ENCODE data around the gene OBSCN. TPM values are rescaled to one million over a fixed set of nuclear protein-coding genes. Genes with fewer than 3 reads are reported as not detected.
A peak's percentile ranks its signal among the peaks of the same experiment; 100 is the strongest.

OBSCN gene
- total and polyA plus RNA-seq, 12 donors, result 176 to 639 (median 407) TPM

DNA sequence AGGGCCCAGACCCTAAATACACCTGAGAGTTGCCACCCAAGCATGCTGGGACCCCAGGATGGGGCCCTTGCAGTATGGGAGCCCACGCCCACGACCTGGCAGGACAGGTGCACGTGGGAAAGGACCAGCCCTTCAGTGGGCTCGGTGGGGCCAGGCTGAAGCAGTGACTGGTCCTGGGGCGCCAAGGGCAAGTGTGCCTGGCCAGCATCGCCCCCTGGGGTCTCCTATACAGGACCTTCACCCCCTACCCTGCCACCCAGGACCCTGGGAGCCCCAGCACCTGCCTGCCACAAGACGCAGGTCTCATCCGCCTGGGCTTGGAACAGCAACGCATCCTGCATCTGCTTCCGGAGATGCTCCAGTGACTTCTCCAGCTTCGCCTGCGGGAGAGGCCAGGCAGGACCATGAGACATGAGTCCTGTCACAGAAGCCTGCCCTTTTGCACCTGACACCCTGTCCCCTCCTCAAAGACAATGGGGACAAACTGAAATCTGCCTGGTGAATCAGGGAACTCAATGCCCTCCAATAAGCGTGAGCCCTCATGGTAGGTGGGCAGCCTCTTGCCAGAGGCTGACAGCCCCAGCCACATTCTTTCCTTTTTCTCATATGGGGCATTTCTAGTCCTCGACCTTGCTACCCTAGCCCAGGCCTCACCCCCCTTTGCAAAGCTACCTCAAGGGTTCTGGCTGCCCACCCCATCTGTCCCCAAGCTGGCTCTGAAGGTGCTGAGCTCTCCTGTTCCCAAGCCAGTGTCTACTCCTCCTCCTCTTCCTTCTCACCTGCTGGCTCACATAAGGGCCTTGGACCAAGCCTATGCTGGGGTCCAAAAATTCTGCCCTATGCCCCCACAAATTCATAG, 194.2 kb downstream of the OBSCN start:
- Histone ChIP-seq H3K9me3 (no peaks in the 10 kb centered on the region), H3K27ac (no peak overlapping the region), H3K27me3 (no peaks in the 10 kb centered on the region), H3K4me1 (peaks cover 4 to 32% (median 22%) of the 10 kb centered on the region in 9 donors), H3K36me3 (peaks cover 0 to 64% (median 7%) of the 10 kb centered on the region in 9 donors), H3K4me3 (no peak overlapping the region)
- TF ChIP-seq, protein P1, sequence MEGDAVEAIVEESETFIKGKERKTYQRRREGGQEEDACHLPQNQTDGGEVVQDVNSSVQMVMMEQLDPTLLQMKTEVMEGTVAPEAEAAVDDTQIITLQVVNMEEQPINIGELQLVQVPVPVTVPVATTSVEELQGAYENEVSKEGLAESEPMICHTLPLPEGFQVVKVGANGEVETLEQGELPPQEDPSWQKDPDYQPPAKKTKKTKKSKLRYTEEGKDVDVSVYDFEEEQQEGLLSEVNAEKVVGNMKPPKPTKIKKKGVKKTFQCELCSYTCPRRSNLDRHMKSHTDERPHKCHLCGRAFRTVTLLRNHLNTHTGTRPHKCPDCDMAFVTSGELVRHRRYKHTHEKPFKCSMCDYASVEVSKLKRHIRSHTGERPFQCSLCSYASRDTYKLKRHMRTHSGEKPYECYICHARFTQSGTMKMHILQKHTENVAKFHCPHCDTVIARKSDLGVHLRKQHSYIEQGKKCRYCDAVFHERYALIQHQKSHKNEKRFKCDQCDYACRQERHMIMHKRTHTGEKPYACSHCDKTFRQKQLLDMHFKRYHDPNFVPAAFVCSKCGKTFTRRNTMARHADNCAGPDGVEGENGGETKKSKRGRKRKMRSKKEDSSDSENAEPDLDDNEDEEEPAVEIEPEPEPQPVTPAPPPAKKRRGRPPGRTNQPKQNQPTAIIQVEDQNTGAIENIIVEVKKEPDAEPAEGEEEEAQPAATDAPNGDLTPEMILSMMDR (IDR thresholded peaks at IDR 0.05), result no peak
- no peak for ATAC-seq
- no peak for DNase-seq
- WGBS, 2 donors, result 94 to 95% methylated on average over 14 of the region's 14 CpGs
- intact Hi-C loops (cut with DNase I), result loop anchor here in 2 of 10 donors (10.0 kb wide), 2 partner anchors 57 to 127 kb away; no protein-coding TSS in a partner anchor

DNA sequence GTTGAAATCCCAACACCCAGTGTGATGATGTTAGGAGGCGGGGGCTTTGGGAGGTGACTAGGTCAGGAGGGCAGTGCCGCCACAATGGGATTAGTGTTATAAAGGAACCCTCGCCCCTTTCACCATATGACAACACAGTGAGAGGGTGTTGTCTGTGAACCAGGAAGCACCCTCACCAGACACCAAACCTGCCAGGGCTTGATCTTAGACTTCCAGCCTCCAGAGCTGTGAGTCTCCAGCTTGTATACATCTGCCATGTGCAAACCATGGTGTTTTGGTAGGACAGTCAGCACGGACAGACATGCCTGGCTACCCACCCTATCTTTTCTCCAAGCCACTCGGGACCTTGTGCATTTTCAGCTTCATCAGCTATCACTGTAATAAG, 194.8 kb downstream of the OBSCN start:
- ATAC-seq, result no peak
- Histone ChIP-seq H3K9me3 (no peaks in the 10 kb centered on the region), H3K4me3 (no peak overlapping the region), H3K36me3 (peaks cover 0 to 58% (median 7%) of the 10 kb centered on the region in 9 donors), H3K27ac (no peak overlapping the region), H3K27me3 (no peaks in the 10 kb centered on the region), H3K4me1 (peaks cover 6 to 38% (median 28%) of the 10 kb centered on the region in 9 donors)
- WGBS, 2 donors, result 92 to 99% methylated on average over 5 of the region's 5 CpGs
- intact Hi-C loops (cut with DNase I), result loop anchor here in 2 of 10 donors (10.0 kb wide), 2 partner anchors 58 to 128 kb away; no protein-coding TSS in a partner anchor
- no peak for DNase-seq
- TF ChIP-seq, protein P1 (IDR thresholded peaks at IDR 0.05), result no peak

DNA sequence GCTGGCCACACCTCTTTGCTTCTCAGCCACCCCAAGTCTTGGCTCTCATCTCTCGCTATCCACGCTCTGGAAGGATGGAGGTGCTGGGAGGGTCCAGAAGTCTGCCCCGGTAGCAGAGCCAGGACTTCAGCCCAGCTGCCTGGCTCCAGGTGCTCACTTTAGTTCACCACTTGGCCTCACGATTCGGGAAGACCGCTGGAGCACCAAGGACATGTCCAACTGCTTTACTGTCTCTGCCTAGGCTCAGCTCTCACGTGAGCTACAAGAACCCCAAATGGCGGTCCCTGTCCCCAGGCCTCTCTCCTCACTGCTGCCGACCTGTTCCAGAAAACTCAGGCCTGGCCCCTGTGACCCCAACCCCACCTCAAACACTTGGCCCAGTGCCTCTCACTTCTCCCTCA, 195.4 kb downstream of the OBSCN start:
- DNase-seq (no peak), ATAC-seq (no peak)
- H3K36me3 ChIP-seq, result peaks cover 0 to 52% (median 7%) of the 10 kb centered on the region in 9 donors
- H3K27me3 ChIP-seq, result no peaks in the 10 kb centered on the region
- no peak overlapping the region for H3K27ac ChIP-seq
- peaks cover 6 to 44% (median 32%) of the 10 kb centered on the region in 9 donors for H3K4me1 ChIP-seq
- no peaks in the 10 kb centered on the region for H3K9me3 ChIP-seq
- TF ChIP-seq, protein P1 (IDR thresholded peaks at IDR 0.05), result no peak
- 95 to 97% methylated on average over 9 of the region's 9 CpGs for WGBS, 2 donors
- H3K4me3 ChIP-seq, result no peak overlapping the region
- intact Hi-C loops (cut with DNase I), result loop anchor here in 2 of 10 donors (10.0 kb wide), 2 partner anchors 58 to 128 kb away; no protein-coding TSS in a partner anchor

DNA sequence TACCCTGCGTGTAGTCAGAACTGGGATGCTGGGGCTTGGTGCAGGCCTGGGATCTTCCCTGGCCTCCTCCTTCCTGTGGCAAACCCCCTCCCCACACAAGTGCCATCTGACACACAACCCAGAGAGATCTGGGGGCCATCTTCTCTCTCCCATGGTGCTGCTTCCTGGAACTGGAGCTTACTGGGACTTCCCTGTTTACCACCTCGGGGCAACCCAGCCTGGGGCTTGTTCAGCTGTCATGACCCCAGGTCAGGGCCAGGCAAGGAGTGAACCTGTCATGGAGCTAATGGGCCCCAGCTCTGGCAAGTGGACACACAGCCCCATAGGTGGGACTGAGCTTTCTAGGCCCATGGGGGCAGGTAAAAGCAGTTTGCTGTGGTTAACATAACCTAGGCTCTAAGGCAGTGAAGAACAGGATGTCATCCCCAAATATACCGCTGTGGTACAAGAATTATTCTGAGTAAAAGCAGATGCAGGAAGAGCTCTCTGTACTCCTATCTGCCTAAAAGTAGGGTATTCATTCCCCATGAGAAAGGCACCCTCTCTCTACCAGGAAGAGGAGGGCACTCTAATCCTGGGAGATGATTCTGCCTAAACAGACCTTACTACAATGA, 196.4 kb downstream of the OBSCN start:
- intact Hi-C loops (cut with DNase I), result loop anchor here in 2 of 10 donors (10.0 kb wide), 2 partner anchors 59 to 129 kb away; no protein-coding TSS in a partner anchor
- peaks cover 6 to 48% (median 34%) of the 10 kb centered on the region in 9 donors for H3K4me1 ChIP-seq
- H3K27ac ChIP-seq, result no peak overlapping the region
- no peaks in the 10 kb centered on the region for H3K9me3 ChIP-seq
- ATAC-seq (no peak), DNase-seq (no peak)
- H3K27me3 ChIP-seq, result no peaks in the 10 kb centered on the region
- WGBS, 2 donors, result 78 to 87% methylated on average over 3 of the region's 3 CpGs
- H3K36me3 ChIP-seq, result peaks cover 0 to 42% (median 7%) of the 10 kb centered on the region in 9 donors
- H3K4me3 ChIP-seq, result peak overlapping the region in 2 of 10 donors; percentile 99 to 100
- TF ChIP-seq, protein P1 (IDR thresholded peaks at IDR 0.05), result no peak
